Mesenteric fat pad (tissue), 1 donor: Measurements from ENCODE around the gene NCAN. TPM values are rescaled to one million over a fixed set of nuclear protein-coding genes. Genes with fewer than 3 reads are reported as not detected.

ENCODE experiments used
- DNase-seq: peaks from one replicate; pipeline ENCODE4 v3.0.0-alpha.2; 2020; ENCODE audit warnings: low spot score
- total RNA-seq: library from RNA; stranded (reverse); fragmentation: NEBNext Ultra II Directional; extraction: Animal tissue kit (Norgen Biotek cat#: 25700); gene quantifications from one replicate; pipeline ENCODE4 v1.2.1, GENCODE V29; 2021
- donor health status: DM: yes; HTN: yes; CAD: no.

The NCAN gene
- total RNA-seq, 1 donor from 2014 or later, result not detected

- DNase-seq, result no peak
Observed at GRCh38 chr19:19258589-19259338, 47.0 kb downstream of the NCAN start.

- no peak for DNase-seq
Observed at GRCh38 chr19:19259741-19260140, 48.0 kb downstream of the NCAN start.

- no peak for DNase-seq
Observed at GRCh38 chr19:19260417-19261214, 48.9 kb downstream of the NCAN start.

- DNase-seq, result no peak
Observed at GRCh38 chr19:19261350-19262189, 49.8 kb downstream of the NCAN start.

GRCh38 chr19:19262190-19263057, 50.7 kb downstream of the NCAN start:
- no peak for DNase-seq

- no peak for DNase-seq
Observed at GRCh38 chr19:19263886-19264487, 52.2 kb downstream of the NCAN start.

GRCh38 chr19:19267305-19267704, 55.5 kb downstream of the NCAN start:
- DNase-seq, result no peak

GRCh38 chr19:19268453-19269385, 57.0 kb downstream of the NCAN start:
- DNase-seq, result no peak

GRCh38 chr19:19269952-19270694, 58.4 kb downstream of the NCAN start:
- no peak for DNase-seq

GRCh38 chr19:19270749-19271571, 59.2 kb downstream of the NCAN start:
- DNase-seq, result no peak

GRCh38 chr19:19271828-19272599, 60.3 kb downstream of the NCAN start:
- no peak for DNase-seq

- DNase-seq, result no peak
Observed at GRCh38 chr19:19274146-19274545, 62.4 kb downstream of the NCAN start.

- DNase-seq, result no peak
Observed at GRCh38 chr19:19274716-19275565, 63.2 kb downstream of the NCAN start.

- DNase-seq, result no peak
Observed at GRCh38 chr19:19276386-19276785, 64.6 kb downstream of the NCAN start.

- DNase-seq, result no peak
Observed at GRCh38 chr19:19276851-19277250, 65.1 kb downstream of the NCAN start.

- no peak for DNase-seq
Observed at GRCh38 chr19:19278315-19278714, 66.6 kb downstream of the NCAN start.
